Activated CD4-positive, CD25-positive, alpha-beta regulatory T cell (primary cell): ENCODE results near the gene KCNE1.
"Not testable (repeated sequence)": the region's sequence is repeated elsewhere in the genome, so short reads cannot be mapped to it uniquely, and the experiment has no call there.

Source experiments
- DNase-seq, 4 experiments: peaks; one replicate each; lab custom pipeline; 2025; lab: John Stamatoyannopoulos, UW

The KCNE1 gene

DNA sequence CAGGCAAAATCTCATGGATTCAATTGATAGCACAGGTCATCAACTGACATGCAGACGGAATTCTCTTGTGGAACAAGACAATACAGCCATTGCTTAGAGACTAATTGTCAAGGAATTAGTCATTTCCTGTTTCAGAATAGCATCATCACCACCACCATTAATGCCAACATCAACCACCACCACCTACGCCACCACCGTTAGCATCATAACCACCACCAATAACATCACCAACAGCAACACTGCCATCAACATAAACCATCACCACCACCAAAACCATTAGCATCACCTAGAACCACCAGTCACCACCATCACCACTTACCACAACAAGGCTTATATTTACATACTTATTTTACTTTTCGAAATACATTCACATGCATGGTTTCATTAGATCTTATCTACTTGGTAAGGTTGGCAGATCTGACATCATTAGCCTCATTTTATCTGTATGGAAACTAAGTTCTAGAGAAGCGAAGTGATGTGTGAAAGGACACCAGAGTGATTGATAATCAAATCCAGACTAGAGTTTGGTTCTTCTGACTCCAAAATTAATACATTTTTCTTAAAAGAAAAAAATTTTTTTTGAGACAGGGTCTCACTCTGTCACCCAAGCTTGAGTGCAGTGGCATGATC lies 94.4 kb downstream of the KCNE1 start:
- DNase-seq = not testable (repeated sequence)

DNA sequence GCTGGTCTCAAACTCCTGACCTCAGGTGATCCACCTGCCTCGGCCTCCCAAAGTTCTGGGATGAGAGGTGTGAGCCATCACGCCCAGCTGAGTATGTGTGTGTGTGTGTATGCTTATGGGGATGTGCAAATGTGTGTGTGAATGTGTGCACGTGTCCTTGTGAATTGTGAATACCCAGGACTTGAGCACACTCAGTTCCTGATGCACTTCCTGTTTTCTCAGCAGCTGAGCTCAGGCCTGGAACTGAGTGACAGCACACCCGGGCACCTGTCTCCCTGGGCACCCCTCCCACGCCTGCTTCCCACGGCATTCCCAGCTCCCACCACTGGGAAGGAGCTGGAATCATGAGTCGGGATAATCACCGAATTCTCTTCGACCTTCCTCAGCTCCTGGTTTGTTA lies 104.7 kb downstream of the KCNE1 start:
- DNase-seq = not testable (repeated sequence)

DNA sequence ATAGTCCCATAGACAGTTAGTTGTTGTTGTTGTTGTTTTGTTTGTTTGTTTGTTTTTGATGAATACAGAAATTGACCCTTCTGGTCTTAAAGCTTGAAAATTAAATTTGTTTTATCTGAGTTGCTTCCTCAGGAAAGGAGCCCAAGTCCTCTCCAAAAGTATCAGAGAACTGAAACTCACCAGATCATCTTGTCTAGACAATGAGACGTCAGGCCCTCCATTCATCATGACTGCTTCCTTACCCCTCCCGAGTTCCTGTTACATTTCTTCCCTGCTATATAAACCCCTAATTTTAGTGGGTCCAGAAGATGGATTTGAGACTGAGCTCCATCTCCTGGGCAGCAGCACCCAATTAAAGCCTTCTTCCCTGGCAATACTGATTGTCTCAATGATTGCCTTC lies 105.3 kb downstream of the KCNE1 start:
- DNase-seq = not testable (repeated sequence)

DNA sequence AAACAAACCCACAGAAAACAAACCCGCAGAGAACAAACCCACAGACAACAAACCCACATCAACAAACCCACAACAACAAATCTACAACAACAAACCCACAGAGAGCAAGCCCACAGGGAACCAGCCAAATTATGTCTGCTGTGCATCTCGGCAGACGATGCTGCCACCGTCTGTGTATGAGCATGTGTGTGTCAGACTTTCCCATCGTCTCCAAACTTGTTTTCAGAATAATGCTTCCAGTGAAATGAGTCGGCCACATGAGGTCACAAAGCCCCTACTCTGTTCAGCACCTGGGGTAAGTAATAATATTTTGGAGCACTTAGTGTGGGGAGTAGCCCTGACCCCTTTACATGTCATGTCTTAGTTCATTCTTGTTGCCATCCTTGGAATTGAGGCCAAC lies 105.9 kb downstream of the KCNE1 start:
- not testable (repeated sequence) for DNase-seq

DNA sequence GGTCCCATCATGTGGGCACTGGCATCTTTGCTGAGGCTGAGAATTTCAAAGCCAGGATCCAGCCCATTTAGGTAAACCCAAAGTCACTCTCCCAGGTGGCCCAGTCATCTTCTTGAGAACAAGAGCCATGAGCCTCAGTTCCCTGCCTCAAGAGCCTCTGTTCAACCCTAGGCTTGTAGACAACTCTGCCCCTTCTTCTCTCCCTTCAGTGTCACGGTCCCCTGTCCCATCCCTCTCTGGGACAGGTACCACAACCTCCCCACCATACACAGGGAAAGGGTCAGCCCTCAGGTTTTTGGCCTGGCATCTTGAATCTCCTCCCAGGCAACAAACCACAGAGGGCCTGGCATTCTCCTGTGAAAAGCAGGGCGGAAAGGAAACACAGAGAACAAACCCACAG lies 106.3 kb downstream of the KCNE1 start:
- DNase-seq = not testable (repeated sequence)

DNA sequence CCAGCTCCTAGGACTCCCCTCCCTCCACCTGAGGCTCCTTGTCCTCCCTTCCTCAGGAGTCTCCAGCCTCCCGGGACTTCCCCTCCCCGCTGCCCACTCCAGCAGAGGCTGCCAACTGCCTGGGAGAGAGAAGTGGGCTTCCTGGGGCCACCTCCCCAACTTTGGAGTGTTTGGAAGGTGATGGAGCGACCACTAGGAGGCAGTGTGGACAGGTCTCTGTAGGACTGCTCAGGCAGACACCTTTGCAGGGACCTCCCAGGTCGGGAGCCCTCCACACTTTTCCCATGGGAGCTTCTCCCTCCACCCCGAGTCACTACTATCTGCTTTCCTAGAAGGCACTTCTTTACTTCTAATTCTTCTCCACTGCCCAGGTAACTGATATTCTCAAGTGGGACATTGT lies 107.3 kb downstream of the KCNE1 start:
- not testable (repeated sequence) for DNase-seq

DNA sequence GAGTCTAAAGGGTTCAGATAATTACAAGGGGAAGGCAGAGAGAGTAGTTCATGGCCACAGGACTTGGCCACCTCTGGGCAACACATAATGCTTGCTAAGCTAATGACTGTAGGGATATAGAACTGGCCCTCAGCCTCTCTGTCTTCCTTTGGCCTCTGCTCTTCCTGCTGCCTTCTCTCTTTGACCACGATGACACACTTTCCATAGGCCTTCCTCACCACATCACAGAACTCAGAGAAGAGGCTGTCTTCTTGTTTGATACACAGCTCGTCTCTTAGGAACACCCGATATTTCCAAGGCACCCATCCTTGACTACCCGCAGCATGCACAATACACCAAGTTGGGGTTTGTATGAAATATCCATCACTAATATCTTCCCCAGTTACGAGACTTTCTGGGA lies 111.5 kb downstream of the KCNE1 start:
- not testable (repeated sequence) for DNase-seq
